GM12878 (cell line): ENCODE data around the gene NDST3. TPM values are rescaled to one million over a fixed set of nuclear protein-coding genes. Genes with fewer than 3 reads are reported as not detected.
A peak's percentile ranks its signal among the peaks of the same experiment; 100 is the strongest.

Experiments
- ATAC-seq: fragments of 200-7000 bp; cut with Tn5 transposase; 3 replicates; pipeline ENCODE4 v1.9.1; 2020; ENCODE audit warnings: mild to moderate bottlenecking, moderate library complexity
- BruUV-seq: library from RNA; stranded (reverse); fragments of 400-500 nt; replicated peaks from 2 replicates; lab custom pipeline; 2021; lab: Mats Ljungman, UMichigan
- CTCF ChIA-PET: fragments of 300-600 bp; sonication (Branson Sonifier 250); formaldehyde crosslinking; extraction: SDS; loops from one replicate; lab custom pipeline; 2021; ENCODE audit warnings: inconsistent platforms; lab: Yijun Ruan, JAX
- POLR2A ChIA-PET: fragments of 350-600 bp; formaldehyde crosslinking; extraction: SDS; loops from one replicate; lab custom pipeline; 2021; ENCODE audit warnings: inconsistent platforms; lab: Charles Lee
- RAD21 ChIA-PET: fragments of 300-600 bp; sonication (Branson Sonifier 250); formaldehyde crosslinking; loops from one replicate; lab custom pipeline; 2023; ENCODE audit warnings: antibody characterized with exemption; ENCODE audit not compliant: unreplicated experiment; lab: Charles Lee
- SMC1A ChIA-PET: fragments of 300-600 bp; sonication (Branson Sonifier 250); formaldehyde crosslinking; loops from one replicate; lab custom pipeline; 2023; ENCODE audit not compliant: unreplicated experiment, uncharacterized antibody; lab: Charles Lee
- DNase-seq: peaks from one replicate; pipeline ENCODE4 v3.0.0-alpha.2; 2011; ENCODE audit warnings: low read depth, low spot score
- FAIRE-seq: peaks from 3 replicates; lab custom pipeline; 2011; peaks lifted over from hg19 to GRCh38; lab: Jason Lieb, UNC
- H2AFZ ChIP-seq: 2 replicates; pipeline ENCODE4 v1.6.0; 2011; ENCODE audit warnings: low read depth, low read length, control low read depth; ENCODE audit not compliant: control insufficient read depth
- H3K27ac ChIP-seq: 2 replicates; pipeline ENCODE4 v1.5.1; 2011; ENCODE audit warnings: control low read depth; ENCODE audit not compliant: control insufficient read depth, insufficient read depth
- H3K27me3 ChIP-seq, 2 experiments: replicated peaks in 1 of 2; 2 replicates each; pipeline versions ENCODE4 v1.6.0 to v1.6.1; 2011; ENCODE audit warnings: low read length in 1 of 2; ENCODE audit not compliant: control insufficient read depth in 2 of 2, insufficient read depth in 2 of 2
- H3K36me3 ChIP-seq, 2 experiments: 2 replicates each; pipeline ENCODE4 v1.5.1; 2011; ENCODE audit warnings: low read length in 1 of 2; ENCODE audit not compliant: control insufficient read depth in 2 of 2, insufficient read depth in 2 of 2
- H3K4me1 ChIP-seq: 2 replicates; pipeline ENCODE4 v1.6.1; 2011; ENCODE audit warnings: mild to moderate bottlenecking, low read length, moderate library complexity, mixed read lengths; ENCODE audit not compliant: control insufficient read depth, insufficient read depth
- H3K4me2 ChIP-seq: 2 replicates; pipeline ENCODE4 v1.6.0; 2011; ENCODE audit warnings: control low read depth; ENCODE audit not compliant: control insufficient read depth, insufficient read depth
- H3K4me3 ChIP-seq: fragments of 200-600 bp; sonication (generic); 2 replicates; pipeline ENCODE4 v1.5.1; 2016
- H3K79me2 ChIP-seq: 2 replicates; pipeline ENCODE4 v1.6.0; 2011; ENCODE audit warnings: low read length; ENCODE audit not compliant: control insufficient read depth, insufficient read depth
- H3K9ac ChIP-seq: 2 replicates; pipeline ENCODE4 v1.8.0; 2011; ENCODE audit warnings: low read length, control low read depth, mixed read lengths; ENCODE audit not compliant: control insufficient read depth, insufficient read depth
- H3K9me3 ChIP-seq: replicated peaks from 3 replicates; pipeline ENCODE4 v1.5.1; 2011; ENCODE audit warnings: mild to moderate bottlenecking, low read length; ENCODE audit not compliant: control insufficient read depth, insufficient read depth
- H4K20me1 ChIP-seq: 2 replicates; pipeline ENCODE4 v1.6.0; 2011; ENCODE audit not compliant: control insufficient read depth, insufficient read depth
- EED ChIP-seq: sonication (generic); IDR thresholded peaks from 2 replicates; pipeline ENCODE4 v1.6.1; 2016; ENCODE audit warnings: antibody characterized with exemption, low read depth
- KDM1A ChIP-seq: fragments of 200-600 bp; sonication (generic); IDR thresholded peaks from 2 replicates; pipeline ENCODE4 v1.6.1; 2016; ENCODE audit warnings: borderline replicate concordance
- MLLT1 ChIP-seq: fragments of 450-650 bp; IDR thresholded peaks from 2 replicates; pipeline ENCODE4 v1.6.1; 2016; ENCODE audit warnings: mild to moderate bottlenecking
- MYB ChIP-seq: fragments of 150-350 bp; IDR thresholded peaks from 2 replicates; pipeline ENCODE4 v1.6.1; 2014; ENCODE audit warnings: mild to moderate bottlenecking, low read depth, low read length, borderline replicate concordance
- NBN ChIP-seq: fragments of 450-650 bp; IDR thresholded peaks from 2 replicates; pipeline ENCODE4 v1.6.1; 2016
- RB1 ChIP-seq: fragments of 450-650 bp; formaldehyde crosslinking; IDR thresholded peaks from 2 replicates; pipeline ENCODE4 v1.6.1; 2017; ENCODE audit warnings: mild to moderate bottlenecking, borderline replicate concordance
- RFX5 ChIP-seq: IDR thresholded peaks from 2 replicates; pipeline ENCODE4 v1.6.1; 2011; ENCODE audit warnings: low read depth, low read length, improper control_type of control experiment
- TCF7 ChIP-seq: IDR thresholded peaks from 2 replicates; pipeline ENCODE4 v1.6.1; 2014; ENCODE audit warnings: antibody characterized with exemption, borderline replicate concordance
- WGBS: methylation state at CpG from one replicate; pipeline ENCODE4 v1.1.6; 2016; ENCODE audit warnings: low lambda C conversion rate; ENCODE audit not compliant: insufficient replicate concordance, insufficient coverage; ENCODE audit errors: missing lambda C conversion rate; 5-methylcytosine and 5-hydroxymethylcytosine counted together
- in situ Hi-C: fragments of 300-500 bp; cut with MboI; formaldehyde crosslinking; loops from 9 replicates; pipeline ENCODE4 v1.14.3; 2018; ENCODE audit warnings: mixed read lengths
- intact Hi-C: fragments of 100-400 bp; cut with micrococcal nuclease; formaldehyde crosslinking; loops from one replicate; pipeline ENCODE4 v1.14.2; 2022; ENCODE audit not compliant: unreplicated experiment
- polyA plus RNA-seq, 11 experiments: library from polyadenylated mRNA; depleted of rRNA in 4 of 11; unstranded in 6 of 11; stranded (reverse) in 5 of 11; fragments of >200 nt; fragmentation: Nextera tagmentation in 4 of 11; fragmentation: Illumina TruSeq in 1 of 11; extraction: Ambion mirVana in 4 of 11; extraction: Trizol in 1 of 11; gene quantifications; 1 replicate in 1 of 11; 2 replicates in 10 of 11; pipeline versions ENCODE4 v1.2.1 to v1.2.3, GENCODE V29; 2011 to 2016; ENCODE audit warnings: inconsistent platforms in 2 of 11, missing spikeins in 2 of 11, low read depth in 1 of 11
- total RNA-seq, 4 experiments: library from RNA; depleted of rRNA in 3 of 4; stranded (reverse); fragments of >200 nt in 3 of 4; fragmentation: Illumina TruSeq in 1 of 4; extraction: Trizol in 1 of 4; gene quantifications; 2 replicates each; pipeline versions ENCODE4 v1.2.1 to v1.2.3, GENCODE V29; 2013 to 2021

The NDST3 gene
- total and polyA plus RNA-seq, 10 of the 15 experiments (the other 5 are each of a cell fraction or from before 2014, with no cell fraction given): 0.03 TPM; not detected in 8

GRCh38 chr4:118265312-118266144, 231.2 kb downstream of the NDST3 start:
- H3K36me3 ChIP-seq: no peaks in the 10 kb centered on the region
- intact Hi-C loops: no loop called here
- BruUV-seq: no TSS peak
- FAIRE-seq: no peak
- H3K79me2 ChIP-seq: no peaks in the 10 kb centered on the region
- no peaks in the 10 kb centered on the region; the same call in 2 of the 3 replicates for H3K9me3 ChIP-seq
- no peak overlapping the region for H3K9ac ChIP-seq
- ChIA-PET CTCF (no interaction called here), SMC1A (no interaction called here), POLR2A (no interaction called here), RAD21 (no interaction called here)
- no peak overlapping the region; the same call in 1 of the 2 replicates for H2AFZ ChIP-seq
- 79% methylated on average over 48 of the region's 64 CpGs for WGBS
- no peak for DNase-seq
- ATAC-seq: no peak
- H3K4me1 ChIP-seq: no peaks in the 10 kb centered on the region
- in situ Hi-C loops: loop anchor here (25.0 kb wide), 2 partner anchors 1128 to 1903 kb away; no protein-coding TSS in a partner anchor
- H3K4me3 ChIP-seq: no peak overlapping the region
- H3K27me3 ChIP-seq: no peaks in the 10 kb centered on the region; a peak in 1 of 4 replicates
- H3K4me2 ChIP-seq: peak overlapping the region; percentile 33; the same call in 1 of the 2 replicates
- no peaks in the 10 kb centered on the region for H4K20me1 ChIP-seq
- no peak for TF ChIP-seq EED
- TF ChIP-seq MLLT1: no peak
- no peak for TF ChIP-seq RB1
- no peak for TF ChIP-seq KDM1A
- no peak for TF ChIP-seq MYB
- no peak for TF ChIP-seq NBN
- TF ChIP-seq RFX5: no peak
- no peak for TF ChIP-seq TCF7
- no peak overlapping the region for H3K27ac ChIP-seq
